Heart left ventricle (tissue), 16 donors: Measurements from ENCODE around the gene GRM1. TPM values are rescaled to one million over a fixed set of nuclear protein-coding genes. Genes with fewer than 3 reads are reported as not detected.

ENCODE experiments used
- ATAC-seq, 4 donors: fragments of 200-7000 bp; cut with Tn5 transposase; one replicate each; pipeline ENCODE4 v1.9.1; 2020 to 2022; ENCODE audit warnings: moderate library complexity in 4 of 4, mild to moderate bottlenecking in 3 of 4, moderate number of reproducible peaks in 1 of 4
- DNase-seq, 5 donors: peaks; one replicate each; pipeline ENCODE4 v3.0.0-alpha.2; 2020
- H3K27ac ChIP-seq, 12 donors: fragments of 200-600 bp; sonication (generic) in 4 of 12; one replicate each; pipeline versions ENCODE4 v1.5.0 to v1.8.0; 2016 to 2022; ENCODE audit warnings: mild to moderate bottlenecking in 2 of 12
- H3K27me3 ChIP-seq, 9 donors: fragments of 200-600 bp; sonication (generic) in 2 of 9; one replicate each; pipeline versions ENCODE4 v1.5.1 to v1.8.0; 2016 to 2022; ENCODE audit warnings: mild to moderate bottlenecking in 3 of 9
- H3K36me3 ChIP-seq, 9 donors: fragments of 200-600 bp; sonication (generic) in 2 of 9; one replicate each; pipeline versions ENCODE4 v1.5.0 to v1.8.0; 2018 to 2022; ENCODE audit warnings: mild to moderate bottlenecking in 2 of 9
- H3K4me1 ChIP-seq, 12 donors: fragments of 200-600 bp; sonication (generic) in 4 of 12; one replicate each; pipeline versions ENCODE4 v1.5.0 to v1.8.0; 2016 to 2022; ENCODE audit warnings: mild to moderate bottlenecking in 3 of 12
- H3K4me3 ChIP-seq, 12 donors: fragments of 200-600 bp; sonication (generic) in 4 of 12; one replicate each; pipeline versions ENCODE4 v1.5.0 to v1.8.0; 2017 to 2022; ENCODE audit warnings: mild to moderate bottlenecking in 9 of 12, moderate library complexity in 4 of 12
- H3K9me3 ChIP-seq, 12 donors: fragments of 200-600 bp; sonication (generic) in 4 of 12; one replicate each; pipeline versions ENCODE4 v1.5.0 to v1.8.0; 2016 to 2022; ENCODE audit warnings: mild to moderate bottlenecking in 1 of 12
- CTCF ChIP-seq, 12 donors: fragments of 200-600 bp; sonication (generic) in 4 of 12; IDR thresholded peaks; one replicate each; pipeline versions ENCODE4 v1.5.0 to v1.8.0; 2018 to 2022; ENCODE audit warnings: antibody characterized with exemption in 12 of 12, mild to moderate bottlenecking in 5 of 12
- POLR2A ChIP-seq, 2 donors: fragments of 450-650 bp; IDR thresholded peaks; one replicate each; pipeline ENCODE4 v1.6.1; 2017; ENCODE audit warnings: antibody characterized with exemption in 2 of 2, mild to moderate bottlenecking in 2 of 2, moderate library complexity in 2 of 2
- WGBS, 4 donors: extraction: QIAGEN DNeasy Blood & Tissue Kit in 2 of 4; methylation state at CpG; one replicate each; pipeline versions ENCODE4 v1.1.5 to v1.1.7; 2013 to 2018; 5-methylcytosine and 5-hydroxymethylcytosine counted together
- intact Hi-C, 10 donors: fragments of 100-400 bp; cut with DNase I; formaldehyde crosslinking; loops; one replicate each; pipeline versions ENCODE4 v1.11.1 to v1.14.2; 2022
- polyA plus RNA-seq, 2 donors: library from polyadenylated mRNA; stranded (reverse); fragments of 200-250 nt; gene quantifications; one replicate each; pipeline ENCODE4 v1.2.3, GENCODE V29; 2013
- total RNA-seq, 9 donors: library from RNA; depleted of rRNA in 2 of 9; stranded (reverse); fragments of >200 nt in 2 of 9; fragmentation: NEBNext Ultra II Directional in 3 of 9; extraction: Animal tissue kit (Norgen Biotek cat#: 25700) in 3 of 9; gene quantifications; one replicate each; pipeline versions ENCODE4 v1.1.0 to v1.2.4, GENCODE V29; 2016 to 2023
- donor health status: ischemic (EF 13 %, LVEDD 7.1; RV severe dilation, severe dysfunction).
- donor health status: healthy with polysubstance abuse.
- donor health status: DM: no; HTN: yes; CAD: no.
- donor health status: DM: no; HTN: no; CAD: no.
- donor health status: ischemic (EF 25% LVEDD 6.9; RV normal size, moderate dysfunction).
- donor health status: ischemic (EF 25% LVEDD 5.7; RV mildly dilated, moderate dysfunction).
- donor health status: healthy.
- donor health status: DM: yes; HTN: yes; CAD: no.
- donor health status: ischemic (EF 35%, LVEDD 5.7; RV mildly dilated, moderate dysfunction).
- donor health status: nonischemic (EF 11% LVEDD 7.7; RV severe dilation, severe dysfunction).
- donor health status: DM: yes; HTN: yes; CAD: no.
- donor health status: PGD.
- donor health status: ischemic (EF 29% LVEDD 5.4; RV normal size, mild dysfunction).
- donor health status: nonischemic (EF 23%, LVEDD 6.1; RV moderate dilation, normal function).

GRM1 gene
- total and polyA plus RNA-seq, 11 donors, result 0.62 to 6.9 (median 4.7) TPM

GRCh38 chr6:146244630-146245143, 215.8 kb downstream of the GRM1 start:
- ATAC-seq (no peak), DNase-seq (no peak)
- H3K27ac ChIP-seq, result no peak overlapping the region
- peaks cover 0 to 18% (median 3%) of the 10 kb centered on the region in 12 donors for H3K9me3 ChIP-seq
- H3K4me3 ChIP-seq, result no peak overlapping the region
- 79 to 84% (median 82%) methylated on average over 5 of the region's 5 CpGs for WGBS, 4 donors
- TF ChIP-seq POLR2A (IDR thresholded peaks at IDR 0.05) (no peak), CTCF (IDR thresholded peaks at IDR 0.05) (no peak)
- H3K36me3 ChIP-seq, result no peaks in the 10 kb centered on the region
- no peaks in the 10 kb centered on the region for H3K4me1 ChIP-seq
- intact Hi-C loops, result no loop called here
- no peaks in the 10 kb centered on the region for H3K27me3 ChIP-seq

- Histone ChIP-seq H3K36me3 (no peaks in the 10 kb centered on the region), H3K9me3 (peaks cover 0 to 18% (median 3%) of the 10 kb centered on the region in 12 donors), H3K27me3 (no peaks in the 10 kb centered on the region), H3K4me3 (no peak overlapping the region), H3K4me1 (no peaks in the 10 kb centered on the region), H3K27ac (no peak overlapping the region)
- intact Hi-C loops, result no loop called here
- TF ChIP-seq CTCF (IDR thresholded peaks at IDR 0.05), result no peak
- WGBS, 4 donors, result 54 to 76% (median 63%) methylated on average over 1 of the region's 1 CpG
- no peak for DNase-seq
- no peak for ATAC-seq
Observed at GRCh38 chr6:146246028-146246427, 217.2 kb downstream of the GRM1 start.

GRCh38 chr6:146253691-146254090, 224.8 kb downstream of the GRM1 start:
- no peak overlapping the region for H3K27ac ChIP-seq
- DNase-seq (no peak), ATAC-seq (no peak)
- no peaks in the 10 kb centered on the region for H3K9me3 ChIP-seq
- H3K36me3 ChIP-seq, result no peaks in the 10 kb centered on the region
- intact Hi-C loops, result no loop called here
- TF ChIP-seq POLR2A (IDR thresholded peaks at IDR 0.05) (no peak), CTCF (IDR thresholded peaks at IDR 0.05) (no peak)
- no peaks in the 10 kb centered on the region for H3K27me3 ChIP-seq
- H3K4me3 ChIP-seq, result no peak overlapping the region
- no peaks in the 10 kb centered on the region for H3K4me1 ChIP-seq

GRCh38 chr6:146258206-146258605, 229.3 kb downstream of the GRM1 start:
- Histone ChIP-seq H3K4me1 (no peaks in the 10 kb centered on the region), H3K9me3 (no peaks in the 10 kb centered on the region), H3K27me3 (no peaks in the 10 kb centered on the region), H3K36me3 (no peaks in the 10 kb centered on the region), H3K4me3 (no peak overlapping the region), H3K27ac (no peak overlapping the region)
- DNase-seq (no peak), ATAC-seq (no peak)
- no peak for TF ChIP-seq POLR2A (IDR thresholded peaks at IDR 0.05)
- TF ChIP-seq CTCF (IDR thresholded peaks at IDR 0.05), result no peak
- intact Hi-C loops, result no loop called here
- 63 to 73% (median 64%) methylated on average over 1 of the region's 1 CpG for WGBS, 4 donors
